ENCODE data around the gene MAJIN. TPM values are rescaled to one million over a fixed set of nuclear protein-coding genes. Genes with fewer than 3 reads are reported as not detected.

MAJIN gene
- total RNA-seq, 4 donors from 2014 or later = not detected

GRCh38 chr11:64951529-64951928 is 20.4 kb downstream of the MAJIN start:
- DNase-seq = no peak

GRCh38 chr11:64947208-64947814 is 24.6 kb downstream of the MAJIN start:
- Histone ChIP-seq H3K4me1 (no peaks in the 10 kb centered on the region), H3K27ac (no peak overlapping the region), H3K36me3 (no peaks in the 10 kb centered on the region), H3K9me3 (no peaks in the 10 kb centered on the region), H3K27me3 (no peaks in the 10 kb centered on the region), H3K4me3 (no peak overlapping the region)
- no peak for DNase-seq
- TF ChIP-seq CTCF (IDR thresholded peaks at IDR 0.05) (peak in 1 of 6 experiments; percentile 7), POLR2A (IDR thresholded peaks at IDR 0.05) (no peak)

More at GRCh38 chr11:64951529-64951928, 20.4 kb downstream of the MAJIN start:
- no peaks in the 10 kb centered on the region for H3K36me3 ChIP-seq
- TF ChIP-seq POLR2A (IDR thresholded peaks at IDR 0.05) (no peak), CTCF (IDR thresholded peaks at IDR 0.05) (no peak)
- H3K27ac ChIP-seq = no peak overlapping the region
- no peaks in the 10 kb centered on the region for H3K9me3 ChIP-seq
- H3K27me3 ChIP-seq = no peaks in the 10 kb centered on the region
- H3K4me3 ChIP-seq = no peak overlapping the region
- no peaks in the 10 kb centered on the region for H3K4me1 ChIP-seq

GRCh38 chr11:64936539-64936938 is 35.4 kb downstream of the MAJIN start:
- no peak overlapping the region for H3K27ac ChIP-seq

GRCh38 chr11:64935359-64936081 is 36.4 kb downstream of the MAJIN start, which contains the start of gene GPHA2:
TSS of gene GPHA2 (minus strand) at chr11:64935893. CDS start at chr11:64935460, 433 bp downstream.
- no peak for DNase-seq
- Histone ChIP-seq H3K4me3 (no peak within 1 kb of the TSS), H3K9me3 (no peaks in the 10 kb centered on the region), H3K36me3 (peaks cover 0 to 33% (median 0%) of the 10 kb centered on the region in 3 donors), H3K4me1 (no peaks in the 10 kb centered on the region), H3K27me3 (no peaks in the 10 kb centered on the region), H3K27ac (no peak within 1 kb of the TSS)
- TF ChIP-seq POLR2A (IDR thresholded peaks at IDR 0.05) (no peak), CTCF (IDR thresholded peaks at IDR 0.05) (no peak)

More at GRCh38 chr11:64936539-64936938, 35.4 kb downstream of the MAJIN start:
- Histone ChIP-seq H3K4me1 (no peaks in the 10 kb centered on the region), H3K27me3 (no peaks in the 10 kb centered on the region), H3K9me3 (no peaks in the 10 kb centered on the region), H3K4me3 (no peak overlapping the region), H3K36me3 (peaks cover 0 to 23% (median 0%) of the 10 kb centered on the region in 3 donors)
- peak in 1 of 3 donors; percentile 24 for DNase-seq
- TF ChIP-seq CTCF (IDR thresholded peaks at IDR 0.05) = no peak
- no peak for TF ChIP-seq POLR2A (IDR thresholded peaks at IDR 0.05)

GRCh38 chr11:64934682-64935358 is 37.1 kb downstream of the MAJIN start:
- Histone ChIP-seq H3K27ac (no peak overlapping the region), H3K27me3 (no peaks in the 10 kb centered on the region), H3K36me3 (peaks cover 0 to 40% (median 0%) of the 10 kb centered on the region in 3 donors), H3K9me3 (no peaks in the 10 kb centered on the region), H3K4me1 (no peaks in the 10 kb centered on the region), H3K4me3 (no peak overlapping the region)
- DNase-seq = no peak
- peak in 2 of 6 experiments; percentile 21 to 24 for TF ChIP-seq CTCF (IDR thresholded peaks at IDR 0.05)
- no peak for TF ChIP-seq POLR2A (IDR thresholded peaks at IDR 0.05)
